Melanocyte of skin (primary cell): ENCODE measurements around the gene LYPD1. TPM values are rescaled to one million over a fixed set of nuclear protein-coding genes. Genes with fewer than 3 reads are reported as not detected.

ENCODE experiments used
- total RNA-seq, 2 donors: library from RNA; depleted of rRNA; stranded (reverse); fragments of >200 nt; gene quantifications; 2 replicates each; pipeline ENCODE4 v1.2.3, GENCODE V29; 2012

Gene LYPD1, protein sequence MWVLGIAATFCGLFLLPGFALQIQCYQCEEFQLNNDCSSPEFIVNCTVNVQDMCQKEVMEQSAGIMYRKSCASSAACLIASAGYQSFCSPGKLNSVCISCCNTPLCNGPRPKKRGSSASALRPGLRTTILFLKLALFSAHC
- 100 to 1,000 TPM in 1 of 2 donors, 1 to 10 TPM in 1; 7.2 to 204 TPM for total RNA-seq

DNA sequence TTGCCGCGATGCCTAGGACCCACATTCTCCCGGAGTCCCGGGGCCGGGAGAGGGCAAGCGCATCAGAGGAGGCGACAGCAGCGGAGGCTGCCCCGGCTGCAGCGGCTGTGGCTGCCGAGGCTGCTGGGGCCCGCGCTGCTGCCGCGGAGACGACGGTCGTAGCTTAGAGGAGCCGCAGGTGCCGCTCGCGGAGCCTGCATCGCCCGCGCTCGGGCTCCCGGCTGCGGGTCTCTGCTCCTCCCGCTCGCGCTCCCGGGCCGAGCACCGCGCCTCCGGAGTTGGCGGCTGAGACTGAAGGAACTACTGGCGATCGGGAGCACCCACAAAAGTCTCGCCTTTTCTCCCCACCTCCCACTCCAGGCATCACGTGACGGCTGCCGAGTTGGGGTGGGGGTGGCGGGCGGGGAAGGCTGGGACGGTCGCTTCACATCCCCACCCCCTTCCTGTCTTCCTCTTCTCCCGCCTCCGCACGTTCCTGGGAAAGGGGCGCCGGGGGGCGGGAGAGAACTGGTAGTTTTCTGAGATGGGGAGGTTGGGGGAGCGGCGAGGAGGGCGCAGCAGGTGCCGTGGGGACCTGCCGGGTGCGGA lies at the start of gene LYPD1:
LYPD1 (minus strand) TSS at position 298 of the 588 bp plus-strand sequence; CDS start at position 25, 273 bp downstream.

